Nephron (organoid): ENCODE results near the gene TMA16.
A peak's percentile ranks its signal among the peaks of the same experiment; 100 is the strongest.
"Not testable (repeated sequence)": the region's sequence is repeated elsewhere in the genome, so short reads cannot be mapped to it uniquely, and the experiment has no call there.

Experiments
- H3K27ac Mint-ChIP-seq, 3 experiments: 2 replicates each; pipeline ENCODE4 v1.8.0; 2020; ENCODE audit warnings: mixed read lengths in 3 of 3, mild to moderate bottlenecking in 2 of 3, moderate library complexity in 1 of 3
- H3K27me3 Mint-ChIP-seq: 2 replicates; pipeline ENCODE4 v1.8.0; 2021; ENCODE audit warnings: low read depth, mild to moderate bottlenecking, moderate library complexity, mixed read lengths
- H3K36me3 Mint-ChIP-seq: 2 replicates; pipeline ENCODE4 v1.8.0; 2020; ENCODE audit warnings: low read depth, mixed read lengths
- H3K4me1 Mint-ChIP-seq: 2 replicates; pipeline ENCODE4 v1.8.0; 2020; ENCODE audit warnings: mixed read lengths
- H3K4me3 Mint-ChIP-seq, 3 experiments: 2 replicates each; pipeline ENCODE4 v1.8.0; 2020; ENCODE audit warnings: mild to moderate bottlenecking in 3 of 3, mixed read lengths in 3 of 3, moderate library complexity in 2 of 3
- H3K9me3 Mint-ChIP-seq: 2 replicates; pipeline ENCODE4 v1.8.0; 2020; ENCODE audit warnings: mixed read lengths
- TF ChIP-seq, protein P1 (sequence below), 3 experiments: fragments of 200-600 bp; sonication (generic); IDR thresholded peaks; one replicate each; pipeline ENCODE4 v1.5.0; 2021; ENCODE audit warnings: antibody characterized with exemption in 3 of 3; ENCODE audit not compliant: unreplicated experiment in 3 of 3

TMA16 gene

GRCh38 chr4:163527172-163527571 is 32.7 kb downstream of the TMA16 start:
- Mint-ChIP-seq H3K27me3 (no peaks in the 10 kb centered on the region), H3K36me3 (peaks cover 57% of the 10 kb centered on the region), H3K4me1 (no peaks in the 10 kb centered on the region)

GRCh38 chr4:163528653-163529052 is 34.2 kb downstream of the TMA16 start:
- Mint-ChIP-seq H3K9me3 (no peaks in the 10 kb centered on the region), H3K27me3 (no peaks in the 10 kb centered on the region), H3K27ac (no peak overlapping the region)

More at GRCh38 chr4:163527172-163527571, 32.7 kb downstream of the TMA16 start:
- H3K9me3 Mint-ChIP-seq, result no peaks in the 10 kb centered on the region
- TF ChIP-seq, protein P1, sequence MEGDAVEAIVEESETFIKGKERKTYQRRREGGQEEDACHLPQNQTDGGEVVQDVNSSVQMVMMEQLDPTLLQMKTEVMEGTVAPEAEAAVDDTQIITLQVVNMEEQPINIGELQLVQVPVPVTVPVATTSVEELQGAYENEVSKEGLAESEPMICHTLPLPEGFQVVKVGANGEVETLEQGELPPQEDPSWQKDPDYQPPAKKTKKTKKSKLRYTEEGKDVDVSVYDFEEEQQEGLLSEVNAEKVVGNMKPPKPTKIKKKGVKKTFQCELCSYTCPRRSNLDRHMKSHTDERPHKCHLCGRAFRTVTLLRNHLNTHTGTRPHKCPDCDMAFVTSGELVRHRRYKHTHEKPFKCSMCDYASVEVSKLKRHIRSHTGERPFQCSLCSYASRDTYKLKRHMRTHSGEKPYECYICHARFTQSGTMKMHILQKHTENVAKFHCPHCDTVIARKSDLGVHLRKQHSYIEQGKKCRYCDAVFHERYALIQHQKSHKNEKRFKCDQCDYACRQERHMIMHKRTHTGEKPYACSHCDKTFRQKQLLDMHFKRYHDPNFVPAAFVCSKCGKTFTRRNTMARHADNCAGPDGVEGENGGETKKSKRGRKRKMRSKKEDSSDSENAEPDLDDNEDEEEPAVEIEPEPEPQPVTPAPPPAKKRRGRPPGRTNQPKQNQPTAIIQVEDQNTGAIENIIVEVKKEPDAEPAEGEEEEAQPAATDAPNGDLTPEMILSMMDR (IDR thresholded peaks at IDR 0.05; ENCODE audit: unreplicated experiment in 3 of 3), result no peak
- H3K4me3 Mint-ChIP-seq, result no peak overlapping the region
- no peak overlapping the region for H3K27ac Mint-ChIP-seq

DNA sequence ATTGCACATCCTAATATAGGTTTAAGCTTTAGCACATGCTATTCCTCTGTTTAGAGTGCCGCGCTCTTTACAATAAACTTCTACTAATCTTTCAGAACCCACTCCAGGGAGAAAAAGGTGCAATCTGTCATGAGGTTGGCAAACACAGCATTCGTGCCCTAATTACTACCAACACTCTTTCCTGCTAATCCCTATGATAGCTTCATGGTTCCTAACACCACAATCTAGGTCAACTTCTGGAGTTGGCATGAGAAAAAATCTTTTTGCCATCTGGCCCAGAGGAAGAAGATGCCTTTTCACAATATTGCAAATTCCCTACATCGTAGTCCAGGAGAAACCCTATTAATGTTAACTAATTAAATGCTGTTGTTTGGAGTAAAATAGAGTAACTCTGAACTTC is 39.6 kb downstream of the TMA16 start:
- Mint-ChIP-seq H3K27ac (no peak overlapping the region), H3K4me3 (no peak overlapping the region), H3K4me1 (peaks cover 11% of the 10 kb centered on the region), H3K9me3 (no peaks in the 10 kb centered on the region), H3K27me3 (no peaks in the 10 kb centered on the region), H3K36me3 (peaks cover 47% of the 10 kb centered on the region)
- TF ChIP-seq, protein P1 (IDR thresholded peaks at IDR 0.05; ENCODE audit: unreplicated experiment in 3 of 3), result no peak

More at GRCh38 chr4:163528653-163529052, 34.2 kb downstream of the TMA16 start:
- Mint-ChIP-seq H3K4me1 (no peaks in the 10 kb centered on the region), H3K4me3 (no peak overlapping the region), H3K36me3 (peaks cover 56% of the 10 kb centered on the region)
- TF ChIP-seq, protein P1 (IDR thresholded peaks at IDR 0.05; ENCODE audit: unreplicated experiment in 3 of 3), result no peak

- TF ChIP-seq, protein P1 (IDR thresholded peaks at IDR 0.05; ENCODE audit: unreplicated experiment in 3 of 3), result no peak
- no peak overlapping the region for H3K4me3 Mint-ChIP-seq
- no peaks in the 10 kb centered on the region for H3K27me3 Mint-ChIP-seq
- H3K9me3 Mint-ChIP-seq, result no peaks in the 10 kb centered on the region
- H3K4me1 Mint-ChIP-seq, result peaks cover 11% of the 10 kb centered on the region
- H3K27ac Mint-ChIP-seq, result peak overlapping the region in 1 of 3 experiments; percentile 72
- H3K36me3 Mint-ChIP-seq, result peaks cover 31% of the 10 kb centered on the region
Observed at GRCh38 chr4:163535657-163536056, 41.2 kb downstream of the TMA16 start.

- no peaks in the 10 kb centered on the region for H3K27me3 Mint-ChIP-seq
- H3K9me3 Mint-ChIP-seq, result no peaks in the 10 kb centered on the region
- H3K36me3 Mint-ChIP-seq, result peaks cover 27% of the 10 kb centered on the region
- TF ChIP-seq, protein P1 (IDR thresholded peaks at IDR 0.05; ENCODE audit: unreplicated experiment in 3 of 3), result no peak
- H3K27ac Mint-ChIP-seq, result peak overlapping the region in 2 of 3 experiments; percentile 72 to 77
- H3K4me3 Mint-ChIP-seq, result no peak overlapping the region
- peaks cover 11% of the 10 kb centered on the region for H3K4me1 Mint-ChIP-seq
Observed at GRCh38 chr4:163536091-163536490, 41.6 kb downstream of the TMA16 start.

- TF ChIP-seq, protein P1 (IDR thresholded peaks at IDR 0.05; ENCODE audit: unreplicated experiment in 3 of 3), result no peak
- H3K27me3 Mint-ChIP-seq, result no peaks in the 10 kb centered on the region
- H3K36me3 Mint-ChIP-seq, result peaks cover 18% of the 10 kb centered on the region
- peaks cover 11% of the 10 kb centered on the region for H3K4me1 Mint-ChIP-seq
- H3K4me3 Mint-ChIP-seq, result no peak overlapping the region
- H3K9me3 Mint-ChIP-seq, result no peaks in the 10 kb centered on the region
- H3K27ac Mint-ChIP-seq, result peak overlapping the region in 1 of 3 experiments; percentile 72
Observed at GRCh38 chr4:163537114-163537513, 42.6 kb downstream of the TMA16 start.

DNA sequence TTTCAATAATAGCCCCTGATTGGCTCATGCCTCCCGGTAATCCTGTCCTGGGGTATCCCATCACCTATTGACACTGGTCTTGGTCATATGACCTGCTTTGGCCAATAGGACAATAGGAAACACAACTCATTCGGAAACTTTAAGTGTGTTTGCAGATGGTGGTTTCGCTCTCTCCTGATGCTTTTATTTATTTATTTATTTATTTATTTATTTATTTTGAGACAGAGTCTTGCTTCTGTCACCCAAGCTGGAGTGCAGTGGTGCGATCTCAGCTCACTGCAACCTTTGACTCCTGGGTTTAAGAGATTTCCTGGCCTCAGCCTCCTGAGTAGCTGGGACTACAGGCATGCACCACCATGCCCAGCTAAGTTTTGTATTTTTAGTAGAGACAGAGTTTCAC is 44.3 kb downstream of the TMA16 start:
- H3K27ac Mint-ChIP-seq, H3K27me3 Mint-ChIP-seq, H3K9me3 Mint-ChIP-seq, H3K4me3 Mint-ChIP-seq, H3K36me3 Mint-ChIP-seq: not testable (repeated sequence)
- H3K4me1 Mint-ChIP-seq, result peaks cover 11% of the 10 kb centered on the region
